Colon (tissue), 2 donors: ENCODE results near the gene LIX1.
"Not testable (repeated sequence)": the region's sequence is repeated elsewhere in the genome, so short reads cannot be mapped to it uniquely, and the experiment has no call there.

Source experiments
- FAIRE-seq: peaks from 2 replicates; lab custom pipeline; 2012; peaks lifted over from hg19 to GRCh38; lab: Jason Lieb, UNC
- donor health status: control.
- donor health status: control.

The LIX1 gene

GRCh38 chr5:97101189-97101910 lies 41.1 kb downstream of the LIX1 start:
- FAIRE-seq: no peak

- no peak for FAIRE-seq
Observed at GRCh38 chr5:97100476-97100875, 41.9 kb downstream of the LIX1 start.

GRCh38 chr5:97098922-97099321 lies 43.5 kb downstream of the LIX1 start:
- no peak for FAIRE-seq

- no peak for FAIRE-seq
Observed at GRCh38 chr5:97097326-97098230, 44.8 kb downstream of the LIX1 start.

- FAIRE-seq: no peak
Observed at GRCh38 chr5:97096846-97097245, 45.6 kb downstream of the LIX1 start.

GRCh38 chr5:97096191-97096590 lies 46.2 kb downstream of the LIX1 start:
- FAIRE-seq: no peak

- FAIRE-seq: no peak
Observed at GRCh38 chr5:97095318-97095732, 47.1 kb downstream of the LIX1 start.

- no peak for FAIRE-seq
Observed at GRCh38 chr5:97094579-97095317, 47.7 kb downstream of the LIX1 start.

- FAIRE-seq: no peak
Observed at GRCh38 chr5:97093193-97093592, 49.2 kb downstream of the LIX1 start.

- FAIRE-seq: no peak
Observed at GRCh38 chr5:97090944-97091343, 51.5 kb downstream of the LIX1 start.

- FAIRE-seq: no peak
Observed at GRCh38 chr5:97089149-97089801, 53.1 kb downstream of the LIX1 start.

GRCh38 chr5:97088774-97089148 lies 53.6 kb downstream of the LIX1 start:
- no peak for FAIRE-seq

- FAIRE-seq: no peak
Observed at GRCh38 chr5:97087138-97087537, 55.3 kb downstream of the LIX1 start.

- FAIRE-seq: no peak
Observed at GRCh38 chr5:97085459-97086181, 56.8 kb downstream of the LIX1 start.

GRCh38 chr5:97084782-97085458 lies 57.5 kb downstream of the LIX1 start:
- FAIRE-seq: not testable (repeated sequence)

- no peak for FAIRE-seq
Observed at GRCh38 chr5:97078958-97079743, 63.3 kb downstream of the LIX1 start.

- no peak for FAIRE-seq
Observed at GRCh38 chr5:97077246-97077645, 65.2 kb downstream of the LIX1 start.

- FAIRE-seq: no peak
Observed at GRCh38 chr5:97076098-97076497, 66.3 kb downstream of the LIX1 start.

- no peak for FAIRE-seq
Observed at GRCh38 chr5:97075649-97076048, 66.8 kb downstream of the LIX1 start.

- no peak for FAIRE-seq
Observed at GRCh38 chr5:97074859-97075489, 67.4 kb downstream of the LIX1 start.
